ENCODE results near the gene SPINT3. TPM values are rescaled to one million over a fixed set of nuclear protein-coding genes. Genes with fewer than 3 reads are reported as not detected.

SPINT3 gene
- total and polyA plus RNA-seq, 5 donors = not detected

Other genes with a start within 250 kb of the SPINT3 start
- not detected for gene RBPJL, start 208.8 kb downstream of the SPINT3 start, total RNA-seq
- gene RBPJL, start 208.8 kb downstream of the SPINT3 start, polyA plus RNA-seq = not detected
- under 1 TPM in 3 of 4 donors, not detected in 1; 0.15 to 0.20 (median 0.17) TPM for gene MATN4, start 207.3 kb downstream of the SPINT3 start, total RNA-seq
- 0.05 TPM for gene MATN4, start 207.3 kb downstream of the SPINT3 start, polyA plus RNA-seq
- gene SDC4, start 167.2 kb downstream of the SPINT3 start, total RNA-seq = 100 to 1,000 TPM in 1 of 4 donors, 10 to 100 TPM in 3; 57.5 to 125 (median 61.2) TPM
- 63.8 TPM for gene SDC4, start 167.2 kb downstream of the SPINT3 start, polyA plus RNA-seq
- 10 to 100 TPM; 21.5 to 28.7 (median 25.8) TPM for gene SYS1, start 152.5 kb downstream of the SPINT3 start, total RNA-seq
- 17.1 TPM for gene SYS1, start 152.5 kb downstream of the SPINT3 start, polyA plus RNA-seq
- 1 to 10 TPM in 3 of 4 donors, under 1 TPM in 1; 0.82 to 1.5 (median 1.4) TPM for gene TP53TG5, start 137.3 kb downstream of the SPINT3 start, total RNA-seq
- 0.95 TPM for gene TP53TG5, start 137.3 kb downstream of the SPINT3 start, polyA plus RNA-seq
- gene DBNDD2, start 107.3 kb downstream of the SPINT3 start, total RNA-seq = 100 to 1,000 TPM; 163 to 208 (median 178) TPM
- 228 TPM for gene DBNDD2, start 107.3 kb downstream of the SPINT3 start, polyA plus RNA-seq
- 100 to 1,000 TPM; 116 to 134 (median 125) TPM for gene PIGT, start 99.5 kb downstream of the SPINT3 start, total RNA-seq
- 140 TPM for gene PIGT, start 99.5 kb downstream of the SPINT3 start, polyA plus RNA-seq
- 1 to 10 TPM; 1.1 to 2.7 (median 1.9) TPM for gene WFDC2, start 45.9 kb downstream of the SPINT3 start, total RNA-seq
- gene WFDC2, start 45.9 kb downstream of the SPINT3 start, polyA plus RNA-seq = 2.6 TPM
- not detected for gene WFDC6, start 23.9 kb upstream of the SPINT3 start, total RNA-seq
- not detected for gene WFDC6, start 23.9 kb upstream of the SPINT3 start, polyA plus RNA-seq
- gene EPPIN, start 31.8 kb upstream of the SPINT3 start, total RNA-seq = under 1 TPM in 1 of 4 donors, not detected in 3; 0.09 TPM
- gene EPPIN, start 31.8 kb upstream of the SPINT3 start, polyA plus RNA-seq = not detected
- not detected for gene WFDC8, start 63.7 kb upstream of the SPINT3 start, total RNA-seq
- not detected for gene WFDC8, start 63.7 kb upstream of the SPINT3 start, polyA plus RNA-seq
- gene WFDC10A, start 114.1 kb upstream of the SPINT3 start, total RNA-seq = not detected
- not detected for gene WFDC10A, start 114.1 kb upstream of the SPINT3 start, polyA plus RNA-seq
- not detected for gene WFDC9, start 115.7 kb upstream of the SPINT3 start, total RNA-seq
- not detected for gene WFDC9, start 115.7 kb upstream of the SPINT3 start, polyA plus RNA-seq
- gene WFDC11, start 154.6 kb upstream of the SPINT3 start, total RNA-seq = not detected
- gene WFDC11, start 154.6 kb upstream of the SPINT3 start, polyA plus RNA-seq = not detected
- gene WFDC13, start 186.4 kb upstream of the SPINT3 start, total RNA-seq = not detected
- not detected for gene WFDC13, start 186.4 kb upstream of the SPINT3 start, polyA plus RNA-seq
- not detected for gene WFDC10B, start 189.4 kb upstream of the SPINT3 start, total RNA-seq
- gene WFDC10B, start 189.4 kb upstream of the SPINT3 start, polyA plus RNA-seq = not detected
- not detected for gene SPINT4, start 206.7 kb upstream of the SPINT3 start, total RNA-seq
- gene SPINT4, start 206.7 kb upstream of the SPINT3 start, polyA plus RNA-seq = not detected